Measurements from ENCODE around the gene DDX52.

Gene DDX52

GRCh38 chr17:37574427-37574826 lies 68.8 kb downstream of the DDX52 start:
- no peak for DNase-seq

GRCh38 chr17:37571674-37572073 lies 71.6 kb downstream of the DDX52 start:
- no peak for DNase-seq

GRCh38 chr17:37570527-37571093 lies 72.6 kb downstream of the DDX52 start:
- no peak for DNase-seq

- no peak for DNase-seq
These were observed 74.7 kb downstream of the DDX52 start for GRCh38 chr17:37568350-37569053.

GRCh38 chr17:37567538-37567937 lies 75.7 kb downstream of the DDX52 start:
- DNase-seq: no peak

- no peak for DNase-seq
These were observed 76.1 kb downstream of the DDX52 start for GRCh38 chr17:37567137-37567536.

GRCh38 chr17:37564252-37564651 lies 79.0 kb downstream of the DDX52 start:
- DNase-seq: no peak

- DNase-seq: no peak
These were observed 81.1 kb downstream of the DDX52 start for GRCh38 chr17:37562016-37562745.

All from activated CD4-positive, CD25-positive, alpha-beta regulatory T cell treated with anti-CD3 and anti-CD28 coated beads, Interleukin-2, amount 50 U/mL, for 72 hours (primary cell).